Measurements from ENCODE around the gene PRPF38A.

PRPF38A gene

DNA sequence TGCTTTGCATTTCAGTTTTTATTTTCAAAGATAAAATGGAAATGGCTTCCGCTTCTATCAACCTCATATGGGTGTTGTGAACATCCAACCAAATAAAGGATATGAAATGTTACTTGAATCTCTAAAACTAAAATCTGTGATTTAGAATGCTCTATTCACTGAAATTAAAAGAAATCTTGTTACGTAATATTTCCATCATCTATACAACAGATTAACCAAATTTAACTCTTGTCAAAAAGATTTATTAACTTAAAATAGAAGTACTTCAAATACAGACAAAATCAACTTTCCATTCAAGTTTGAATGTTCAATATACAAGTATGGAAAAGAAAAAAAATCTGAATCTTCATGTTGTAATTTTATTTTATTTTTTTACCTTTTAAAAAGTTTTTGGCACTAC, 18.7 kb downstream of the PRPF38A start:
- no peak for DNase-seq (ENCODE audit: extremely low read depth, low read depth)
- TF ChIP-seq, protein P1, sequence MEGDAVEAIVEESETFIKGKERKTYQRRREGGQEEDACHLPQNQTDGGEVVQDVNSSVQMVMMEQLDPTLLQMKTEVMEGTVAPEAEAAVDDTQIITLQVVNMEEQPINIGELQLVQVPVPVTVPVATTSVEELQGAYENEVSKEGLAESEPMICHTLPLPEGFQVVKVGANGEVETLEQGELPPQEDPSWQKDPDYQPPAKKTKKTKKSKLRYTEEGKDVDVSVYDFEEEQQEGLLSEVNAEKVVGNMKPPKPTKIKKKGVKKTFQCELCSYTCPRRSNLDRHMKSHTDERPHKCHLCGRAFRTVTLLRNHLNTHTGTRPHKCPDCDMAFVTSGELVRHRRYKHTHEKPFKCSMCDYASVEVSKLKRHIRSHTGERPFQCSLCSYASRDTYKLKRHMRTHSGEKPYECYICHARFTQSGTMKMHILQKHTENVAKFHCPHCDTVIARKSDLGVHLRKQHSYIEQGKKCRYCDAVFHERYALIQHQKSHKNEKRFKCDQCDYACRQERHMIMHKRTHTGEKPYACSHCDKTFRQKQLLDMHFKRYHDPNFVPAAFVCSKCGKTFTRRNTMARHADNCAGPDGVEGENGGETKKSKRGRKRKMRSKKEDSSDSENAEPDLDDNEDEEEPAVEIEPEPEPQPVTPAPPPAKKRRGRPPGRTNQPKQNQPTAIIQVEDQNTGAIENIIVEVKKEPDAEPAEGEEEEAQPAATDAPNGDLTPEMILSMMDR (IDR thresholded peaks at IDR 0.05; ENCODE audit: low read depth, low read length) = no peak

GRCh38 chr1:52423771-52424170, 19.4 kb downstream of the PRPF38A start:
- no peak for DNase-seq (ENCODE audit: extremely low read depth, low read depth)

GRCh38 chr1:52424231-52424636, 19.8 kb downstream of the PRPF38A start:
- TF ChIP-seq, protein P1 (IDR thresholded peaks at IDR 0.05; ENCODE audit: low read depth, low read length) = no peak
- DNase-seq (ENCODE audit: extremely low read depth, low read depth) = no peak

More at GRCh38 chr1:52423771-52424170, 19.4 kb downstream of the PRPF38A start:
- TF ChIP-seq, protein P1 (IDR thresholded peaks at IDR 0.05; ENCODE audit: low read depth, low read length) = no peak

GRCh38 chr1:52424813-52425212, 20.4 kb downstream of the PRPF38A start:
- TF ChIP-seq, protein P1 (IDR thresholded peaks at IDR 0.05; ENCODE audit: low read depth, low read length) = no peak
- DNase-seq (ENCODE audit: extremely low read depth, low read depth) = no peak

- TF ChIP-seq, protein P1 (IDR thresholded peaks at IDR 0.05; ENCODE audit: low read depth, low read length) = no peak
These were observed 22.0 kb downstream of the PRPF38A start for GRCh38 chr1:52426371-52426770.

DNA sequence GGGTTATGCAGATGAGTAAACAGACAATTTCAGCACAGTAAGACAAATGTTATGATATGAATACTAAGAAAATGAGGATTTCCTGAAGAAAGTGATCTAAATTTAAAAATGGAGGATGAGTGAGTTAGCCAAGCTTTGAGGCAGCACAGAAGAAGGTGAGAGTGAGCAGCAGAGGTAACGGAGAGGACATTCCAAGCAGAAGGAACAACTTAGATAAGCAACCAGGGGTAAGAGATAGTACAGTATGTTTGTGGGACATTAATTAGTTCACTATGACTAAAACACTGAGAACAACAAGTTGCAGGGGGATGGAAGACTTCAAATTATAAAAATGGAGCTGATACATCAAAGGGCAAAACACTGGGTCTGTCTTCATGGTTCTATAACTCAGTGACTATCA, 22.8 kb downstream of the PRPF38A start:
- no peak for DNase-seq (ENCODE audit: extremely low read depth, low read depth)
- TF ChIP-seq, protein P1 (IDR thresholded peaks at IDR 0.05; ENCODE audit: low read depth, low read length) = no peak

More at GRCh38 chr1:52426371-52426770, 22.0 kb downstream of the PRPF38A start:
- no peak for DNase-seq (ENCODE audit: extremely low read depth, low read depth)

DNA sequence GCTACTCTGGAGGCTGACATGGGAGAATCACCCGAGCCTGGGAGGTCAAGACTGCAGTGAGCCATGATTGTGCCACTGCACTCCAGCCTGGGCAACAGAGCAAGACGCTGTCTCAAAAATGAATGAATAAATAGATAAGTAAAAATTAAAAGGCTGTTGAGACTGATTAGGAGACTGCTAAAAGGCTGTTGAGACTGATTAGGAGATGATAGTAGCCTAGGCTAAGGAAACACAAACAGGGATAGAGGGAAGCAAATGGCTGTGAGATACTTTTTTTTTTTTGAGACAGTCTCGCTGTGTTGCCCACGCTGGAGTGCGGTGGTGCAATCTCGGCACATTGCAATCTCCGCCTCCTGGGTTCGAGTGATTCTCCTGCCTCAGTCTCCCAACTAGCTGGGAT, 28.4 kb downstream of the PRPF38A start:
- no peak for DNase-seq (ENCODE audit: extremely low read depth, low read depth)
- TF ChIP-seq, protein P1 (IDR thresholded peaks at IDR 0.05; ENCODE audit: low read depth, low read length) = no peak
